A673 (cell line): ENCODE results near the gene UNC13C. TPM values are rescaled to one million over a fixed set of nuclear protein-coding genes. Genes with fewer than 3 reads are reported as not detected.

Experiments
- BruUV-seq: library from RNA; stranded (reverse); fragments of 400-500 nt; replicated peaks from 2 replicates; lab custom pipeline; 2021; lab: Mats Ljungman, UMichigan
- CTCF ChIA-PET: fragments of 300-600 bp; sonication (Branson Sonifier 250); formaldehyde crosslinking; loops from one replicate; lab custom pipeline; 2022; ENCODE audit warnings: antibody characterized with exemption; lab: Charles Lee
- POLR2A ChIA-PET: fragments of 300-600 bp; sonication (Branson Sonifier 250); formaldehyde crosslinking; loops from one replicate; lab custom pipeline; 2022; ENCODE audit warnings: antibody characterized with exemption; ENCODE audit not compliant: low non-redundant PET; lab: Charles Lee
- DNase-seq: peaks from one replicate; pipeline ENCODE4 v3.0.0-alpha.2; 2015; ENCODE audit warnings: low spot score
- H3K27ac ChIP-seq: fragments of 200-600 bp; sonication (generic); 2 replicates; pipeline ENCODE4 v1.5.1; 2016; ENCODE audit warnings: mixed run types, low read depth, mild to moderate bottlenecking, mixed read lengths, antibody characterized with exemption, low read length; ENCODE audit not compliant: poor library complexity, severe bottlenecking
- H3K27me3 ChIP-seq: fragments of 200-600 bp; sonication (generic); replicated peaks from 2 replicates; pipeline ENCODE4 v1.6.1; 2017; ENCODE audit warnings: mixed run types, low read depth, mild to moderate bottlenecking, mixed read lengths, antibody characterized with exemption, low read length; ENCODE audit not compliant: insufficient read depth, poor library complexity
- H3K36me3 ChIP-seq: fragments of 200-600 bp; sonication (generic); 2 replicates; pipeline ENCODE4 v1.6.1; 2016; ENCODE audit warnings: mixed run types, mild to moderate bottlenecking, mixed read lengths, antibody characterized with exemption, low read length; ENCODE audit not compliant: insufficient read depth, poor library complexity, severe bottlenecking
- H3K4me1 ChIP-seq: fragments of 200-600 bp; sonication (generic); 2 replicates; pipeline ENCODE4 v1.6.1; 2017; ENCODE audit warnings: mixed run types, mild to moderate bottlenecking, mixed read lengths, antibody characterized with exemption, low read length; ENCODE audit not compliant: insufficient read depth, poor library complexity, severe bottlenecking
- H3K4me3 ChIP-seq: fragments of 200-600 bp; sonication (generic); 2 replicates; pipeline ENCODE4 v1.5.1; 2016; ENCODE audit warnings: low read depth, mixed run types, mild to moderate bottlenecking, mixed read lengths, low read length; ENCODE audit not compliant: poor library complexity, severe bottlenecking
- H3K9me3 ChIP-seq: fragments of 200-600 bp; sonication (generic); 2 replicates; pipeline ENCODE4 v1.6.1; 2016; ENCODE audit warnings: mixed run types, low read depth, mild to moderate bottlenecking, mixed read lengths, antibody characterized with exemption, low read length; ENCODE audit not compliant: poor library complexity, severe bottlenecking
- EZH2 ChIP-seq: fragments of 200-600 bp; sonication (generic); IDR thresholded peaks from 2 replicates; pipeline ENCODE4 v1.6.1; 2017; ENCODE audit warnings: borderline replicate concordance, low read depth, mild to moderate bottlenecking, mixed read lengths, antibody characterized with exemption, low read length; ENCODE audit not compliant: poor library complexity, severe bottlenecking
- intact Hi-C: fragments of 100-400 bp; cut with micrococcal nuclease; formaldehyde crosslinking; loops from one replicate; pipeline ENCODE4 v1.10.0; 2022; ENCODE audit not compliant: unreplicated experiment
- total RNA-seq: library from RNA; stranded (reverse); gene quantifications from 2 replicates; pipeline ENCODE4 v1.2.3, GENCODE V29; 2021
- TF ChIP-seq, protein P1 (sequence below): fragments of 300-800, 200-600 bp; sonication (generic); conservative IDR thresholded peaks from 2 replicates; pipeline ENCODE4 v1.5.1; 2017; ENCODE audit warnings: low read depth, mild to moderate bottlenecking, antibody characterized with exemption, low read length, moderate library complexity, mixed read lengths

UNC13C gene
- total RNA-seq, 1 experiment from 2014 or later: not detected

DNA sequence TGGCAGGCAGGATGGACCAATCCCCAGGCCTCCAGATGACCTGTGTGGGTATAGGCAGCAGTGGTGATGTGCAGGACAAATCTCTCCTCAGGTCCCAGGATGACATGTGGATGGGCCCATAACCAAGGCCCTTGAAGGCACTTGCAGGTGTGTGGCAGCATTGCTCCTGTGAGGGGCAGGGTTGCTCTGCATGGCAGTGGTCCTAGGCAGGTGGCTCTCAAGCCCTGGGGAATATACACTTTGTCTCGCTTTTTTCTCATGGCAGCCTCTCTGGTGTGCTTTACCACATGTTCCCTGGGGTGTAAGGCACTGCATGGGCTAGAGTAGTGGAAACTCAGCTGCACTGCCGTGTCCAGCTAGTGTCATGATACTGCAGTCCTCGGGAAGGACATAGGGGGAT is 503.6 kb downstream of the UNC13C start:
- CTCF ChIA-PET: no interaction called here
- TF ChIP-seq EZH2: no peak
- no TSS peak for BruUV-seq
- Histone ChIP-seq H3K9me3 (peaks cover 24% of the 10 kb centered on the region), H3K27ac (no peak overlapping the region), H3K4me3 (no peak overlapping the region), H3K4me1 (no peaks in the 10 kb centered on the region), H3K27me3 (no peaks in the 10 kb centered on the region), H3K36me3 (no peaks in the 10 kb centered on the region)
- intact Hi-C loops: no loop called here
- no peak for DNase-seq
- POLR2A ChIA-PET: no interaction called here

DNA sequence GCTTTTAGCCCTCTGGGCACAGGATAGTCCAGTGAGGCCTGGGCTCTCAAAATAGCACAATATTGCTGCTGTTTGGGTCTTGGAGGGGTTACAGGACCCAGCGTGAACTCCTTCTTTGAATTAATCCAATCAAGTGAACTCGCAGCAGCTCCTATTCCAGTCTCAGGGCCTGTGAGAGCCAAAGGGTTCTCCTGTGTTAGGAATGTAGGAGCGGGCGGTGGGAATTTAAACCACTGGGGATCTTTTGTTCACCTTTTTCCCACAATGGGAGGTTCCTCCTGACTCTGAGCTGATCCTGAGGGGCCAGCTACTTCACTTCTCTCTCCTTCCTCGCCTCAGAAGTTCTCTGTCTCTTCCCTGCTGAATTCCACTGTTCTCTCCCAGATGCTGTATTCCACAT is 504.0 kb downstream of the UNC13C start:
- intact Hi-C loops: no loop called here
- POLR2A ChIA-PET: no interaction called here
- CTCF ChIA-PET: no interaction called here
- Histone ChIP-seq H3K27ac (no peak overlapping the region), H3K9me3 (peaks cover 24% of the 10 kb centered on the region), H3K27me3 (no peaks in the 10 kb centered on the region), H3K4me1 (no peaks in the 10 kb centered on the region), H3K4me3 (no peak overlapping the region), H3K36me3 (no peaks in the 10 kb centered on the region)
- no peak for DNase-seq
- BruUV-seq: no TSS peak
- TF ChIP-seq EZH2: no peak
- TF ChIP-seq, protein P1, sequence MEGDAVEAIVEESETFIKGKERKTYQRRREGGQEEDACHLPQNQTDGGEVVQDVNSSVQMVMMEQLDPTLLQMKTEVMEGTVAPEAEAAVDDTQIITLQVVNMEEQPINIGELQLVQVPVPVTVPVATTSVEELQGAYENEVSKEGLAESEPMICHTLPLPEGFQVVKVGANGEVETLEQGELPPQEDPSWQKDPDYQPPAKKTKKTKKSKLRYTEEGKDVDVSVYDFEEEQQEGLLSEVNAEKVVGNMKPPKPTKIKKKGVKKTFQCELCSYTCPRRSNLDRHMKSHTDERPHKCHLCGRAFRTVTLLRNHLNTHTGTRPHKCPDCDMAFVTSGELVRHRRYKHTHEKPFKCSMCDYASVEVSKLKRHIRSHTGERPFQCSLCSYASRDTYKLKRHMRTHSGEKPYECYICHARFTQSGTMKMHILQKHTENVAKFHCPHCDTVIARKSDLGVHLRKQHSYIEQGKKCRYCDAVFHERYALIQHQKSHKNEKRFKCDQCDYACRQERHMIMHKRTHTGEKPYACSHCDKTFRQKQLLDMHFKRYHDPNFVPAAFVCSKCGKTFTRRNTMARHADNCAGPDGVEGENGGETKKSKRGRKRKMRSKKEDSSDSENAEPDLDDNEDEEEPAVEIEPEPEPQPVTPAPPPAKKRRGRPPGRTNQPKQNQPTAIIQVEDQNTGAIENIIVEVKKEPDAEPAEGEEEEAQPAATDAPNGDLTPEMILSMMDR: no peak

DNA sequence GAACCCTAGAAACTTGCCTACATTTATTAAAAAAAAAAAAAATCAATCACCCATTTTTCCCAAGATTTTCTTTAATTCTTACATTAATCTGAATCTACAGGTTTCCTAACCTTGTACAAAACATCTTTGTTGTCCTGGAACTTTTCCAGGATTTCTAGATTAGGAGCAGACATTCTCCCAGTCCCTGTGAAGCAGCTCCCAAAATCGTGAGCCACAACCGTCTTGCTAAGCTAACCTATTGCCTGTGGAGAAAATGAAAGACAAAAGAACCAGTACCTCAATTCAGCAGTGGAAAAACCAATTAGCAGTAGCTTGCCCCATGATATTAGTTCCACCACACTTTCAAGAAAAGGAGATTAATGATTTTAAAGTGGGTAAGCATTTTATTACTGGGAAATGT is 522.1 kb downstream of the UNC13C start:
- Histone ChIP-seq H3K36me3 (no peaks in the 10 kb centered on the region), H3K9me3 (peaks cover 11% of the 10 kb centered on the region), H3K27me3 (no peaks in the 10 kb centered on the region), H3K27ac (no peak overlapping the region), H3K4me1 (no peaks in the 10 kb centered on the region), H3K4me3 (no peak overlapping the region)
- intact Hi-C loops: no loop called here
- POLR2A ChIA-PET: no interaction called here
- BruUV-seq: no TSS peak
- no peak for DNase-seq
- CTCF ChIA-PET: no interaction called here
- TF ChIP-seq EZH2: no peak
- TF ChIP-seq, protein P1: no peak

DNA sequence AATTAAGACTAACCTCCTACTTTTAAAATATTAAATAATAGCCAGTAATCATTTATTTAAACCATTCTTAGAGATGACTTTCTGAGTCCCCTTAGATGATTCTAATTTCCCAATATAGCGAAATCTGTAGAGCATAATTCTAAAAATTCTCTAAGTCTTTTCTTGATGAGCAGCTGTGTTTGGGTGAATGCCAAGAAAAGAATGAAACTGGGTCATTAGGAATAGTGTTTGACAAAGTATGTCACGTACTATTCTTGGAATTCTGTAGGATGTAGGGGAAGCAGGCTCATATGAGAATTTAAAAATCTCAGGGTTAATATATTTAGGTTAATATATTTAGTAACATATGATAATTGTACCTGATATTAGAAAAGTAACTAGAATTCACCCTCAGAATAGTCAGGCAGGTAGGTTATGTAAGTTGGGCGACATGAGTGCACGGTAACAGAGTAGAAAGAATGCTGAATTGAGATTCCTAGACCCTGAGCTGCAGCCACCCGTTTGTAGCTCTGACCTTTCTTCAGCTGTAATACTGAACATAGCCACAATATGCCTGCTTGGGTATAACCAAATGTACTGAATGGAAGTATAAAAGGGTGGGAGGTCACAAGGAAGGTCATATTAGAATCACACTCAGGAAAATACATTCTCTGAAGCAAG is 524.3 kb downstream of the UNC13C start:
- Histone ChIP-seq H3K4me1 (no peaks in the 10 kb centered on the region), H3K9me3 (peaks cover 5% of the 10 kb centered on the region), H3K4me3 (no peak overlapping the region), H3K36me3 (no peaks in the 10 kb centered on the region), H3K27me3 (no peaks in the 10 kb centered on the region), H3K27ac (no peak overlapping the region)
- ChIA-PET POLR2A (no interaction called here), CTCF (no interaction called here)
- TF ChIP-seq, protein P1: no peak
- no peak for TF ChIP-seq EZH2
- intact Hi-C loops: no loop called here
- DNase-seq: no peak
- no TSS peak for BruUV-seq
